NOMO-1 treated with dmso at 0.1 percent for 144 hours (cell line): ENCODE results near the gene PPL.
"Not testable (repeated sequence)": the region's sequence is repeated elsewhere in the genome, so short reads cannot be mapped to it uniquely, and the experiment has no call there.

Experiments used
- DNase-seq: peaks from one replicate; lab custom pipeline; 2025; ENCODE audit not compliant: unreplicated experiment; lab: John Stamatoyannopoulos, UW

The PPL gene

GRCh38 chr16:4935241-4935855, 1.6 kb downstream of the PPL start:
- no peak for DNase-seq

- no peak for DNase-seq
These were observed 2.4 kb downstream of the PPL start for GRCh38 chr16:4934591-4934990.

- no peak for DNase-seq
These were observed 3.0 kb downstream of the PPL start for GRCh38 chr16:4933871-4934395.

DNA sequence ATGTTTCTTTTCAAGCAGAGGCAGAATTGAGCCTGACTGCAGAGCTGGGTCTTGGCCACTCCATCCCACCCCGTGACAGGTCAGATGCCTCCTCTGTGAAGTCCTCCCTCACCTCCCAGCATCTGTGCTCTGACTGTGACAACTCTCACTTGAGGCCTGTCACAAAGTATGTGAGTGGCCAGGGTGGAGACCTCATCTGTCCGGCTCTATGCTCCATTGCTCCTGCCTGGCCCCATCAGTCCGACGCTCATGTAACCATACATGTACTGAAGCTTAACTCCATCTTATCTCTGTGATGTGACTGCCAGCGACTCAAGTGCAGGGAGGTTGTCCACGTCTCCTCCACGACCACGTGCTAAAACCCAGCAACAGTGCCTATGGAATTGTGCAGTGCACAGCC, 3.5 kb downstream of the PPL start:
- DNase-seq: no peak

DNA sequence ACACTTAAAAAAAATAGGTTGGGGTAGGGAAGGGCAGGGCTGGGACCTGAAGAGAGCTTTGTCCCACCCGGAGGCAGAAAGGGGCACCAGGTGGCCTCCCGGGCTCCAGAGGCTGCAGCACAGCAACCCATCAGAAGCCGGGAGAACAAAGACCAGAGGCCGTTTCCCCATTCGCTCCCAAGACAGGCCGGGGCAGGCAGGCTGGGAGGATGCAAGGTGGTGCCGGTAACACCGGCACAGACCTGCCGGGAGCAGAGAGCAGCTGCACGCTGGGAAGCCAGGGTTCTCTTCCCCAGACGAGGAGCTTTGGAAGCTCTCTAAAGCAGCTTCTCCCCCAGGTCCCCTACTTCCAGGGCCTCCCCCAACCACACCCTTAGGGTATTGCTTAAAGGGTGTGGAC, 5.6 kb downstream of the PPL start:
- no peak for DNase-seq

- DNase-seq: not testable (repeated sequence)
These were observed 7.3 kb downstream of the PPL start for GRCh38 chr16:4929619-4930018.

- DNase-seq: no peak
These were observed 8.7 kb downstream of the PPL start for GRCh38 chr16:4928227-4928626.

DNA sequence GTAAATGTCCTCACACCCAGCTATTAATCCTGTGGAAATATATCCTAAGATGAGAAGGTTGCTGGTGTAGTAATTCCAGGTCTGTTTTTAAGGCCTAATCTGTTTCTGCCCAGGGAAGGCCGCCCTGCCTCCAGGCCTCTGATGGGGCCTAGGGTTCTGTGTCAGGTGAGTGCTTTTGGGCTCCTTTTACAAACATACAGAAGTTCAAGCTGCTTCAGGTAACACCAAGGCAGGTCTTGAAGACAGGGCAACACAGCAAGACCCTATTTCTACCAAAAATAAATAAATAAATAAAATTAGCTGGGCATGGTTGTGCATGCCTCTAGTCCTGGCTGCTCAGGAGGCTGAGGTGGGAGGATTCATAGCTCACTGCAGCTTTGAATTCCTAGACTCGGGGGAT, 9.3 kb downstream of the PPL start:
- no peak for DNase-seq

GRCh38 chr16:4926928-4927327, 10.0 kb downstream of the PPL start:
- no peak for DNase-seq

DNA sequence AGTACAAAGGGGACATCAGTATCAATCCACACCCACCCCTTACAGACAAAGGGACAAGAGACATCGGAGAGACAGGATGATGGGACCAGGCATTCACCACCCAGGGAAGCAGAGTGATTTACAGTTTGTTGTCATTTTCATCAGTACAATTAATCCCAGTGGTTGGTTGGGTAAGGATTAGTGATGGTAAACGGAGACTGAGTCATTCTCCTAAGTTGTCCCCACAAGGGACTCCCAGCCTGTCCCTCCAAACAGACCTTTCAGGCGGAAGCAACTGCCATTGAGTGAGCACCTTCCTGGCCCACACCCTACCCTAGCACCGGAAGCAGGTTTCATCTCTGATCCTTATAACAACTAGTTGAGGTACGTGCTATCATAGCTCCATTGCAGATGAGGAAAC, 11.2 kb downstream of the PPL start:
- DNase-seq: no peak

- no peak for DNase-seq
These were observed 11.7 kb downstream of the PPL start for GRCh38 chr16:4925293-4925607.

DNA sequence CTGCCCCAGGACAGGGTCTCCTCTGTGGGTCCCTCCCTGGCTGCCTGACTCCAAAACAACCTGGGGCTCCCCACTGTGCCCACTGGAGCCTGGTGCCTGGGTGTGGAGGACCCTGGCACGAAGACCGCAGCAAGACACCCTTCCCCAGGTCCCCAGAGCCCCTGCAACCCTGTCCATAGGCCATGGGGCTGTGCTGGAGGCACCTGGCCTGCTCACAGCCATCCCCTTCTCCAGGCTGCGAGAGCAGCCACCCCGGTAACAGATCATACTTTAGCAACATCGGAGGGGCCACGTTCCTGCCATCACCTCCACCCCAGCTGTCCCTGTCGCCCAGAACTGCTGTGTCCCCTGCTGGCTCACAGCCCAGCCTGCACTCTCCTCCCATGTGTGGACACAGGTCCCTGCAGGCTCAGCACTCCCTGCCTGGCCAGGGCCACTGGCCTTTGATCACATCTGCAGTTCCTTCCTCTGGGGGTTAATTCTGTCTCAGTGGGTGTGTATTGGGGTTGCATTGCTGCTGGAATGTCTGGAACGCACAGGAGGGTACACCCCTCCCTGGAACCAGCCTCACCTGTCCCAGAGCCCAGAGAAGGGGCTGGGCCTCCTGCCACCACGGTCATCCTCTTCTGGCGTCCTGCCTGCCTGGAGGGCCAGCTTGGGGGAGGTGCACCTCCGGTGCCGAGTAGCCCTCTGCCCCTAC, 12.2 kb downstream of the PPL start:
- no peak for DNase-seq

GRCh38 chr16:4923853-4924252, 13.1 kb downstream of the PPL start:
- no peak for DNase-seq

- DNase-seq: no peak
These were observed 14.1 kb downstream of the PPL start for GRCh38 chr16:4922721-4923342.

GRCh38 chr16:4920826-4921225, 16.1 kb downstream of the PPL start:
- DNase-seq: no peak

- no peak for DNase-seq
These were observed 18.1 kb downstream of the PPL start for GRCh38 chr16:4918781-4919251.

- DNase-seq: no peak
These were observed 19.8 kb downstream of the PPL start for GRCh38 chr16:4917117-4917516.

DNA sequence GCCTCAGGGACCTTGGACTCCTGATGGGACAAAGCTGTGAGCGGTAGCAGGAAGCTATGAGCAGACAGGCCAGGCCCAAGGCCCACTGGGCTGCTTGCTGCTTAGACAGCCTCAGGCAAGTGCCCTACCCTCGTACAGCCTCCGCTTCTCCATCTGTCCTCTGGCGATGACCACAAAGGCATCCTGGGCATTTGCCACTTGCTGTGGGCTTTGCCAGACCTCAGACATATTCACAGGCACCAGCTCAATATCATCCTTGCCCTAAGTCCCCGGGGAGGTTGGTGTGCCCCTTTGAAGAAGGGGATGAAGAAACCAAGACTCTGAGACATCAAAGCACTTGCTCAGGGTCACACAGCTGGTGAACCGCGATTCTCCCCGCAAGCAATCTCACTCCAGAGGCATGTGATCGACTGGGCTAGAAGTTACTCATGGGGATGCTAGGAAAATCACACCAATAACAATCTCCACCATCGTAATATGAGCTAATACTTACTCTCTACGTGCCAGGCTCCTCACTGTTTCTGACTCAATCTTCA, 21.7 kb downstream of the PPL start:
- DNase-seq: no peak

- no peak for DNase-seq
These were observed 22.3 kb downstream of the PPL start for GRCh38 chr16:4914528-4915225.

DNA sequence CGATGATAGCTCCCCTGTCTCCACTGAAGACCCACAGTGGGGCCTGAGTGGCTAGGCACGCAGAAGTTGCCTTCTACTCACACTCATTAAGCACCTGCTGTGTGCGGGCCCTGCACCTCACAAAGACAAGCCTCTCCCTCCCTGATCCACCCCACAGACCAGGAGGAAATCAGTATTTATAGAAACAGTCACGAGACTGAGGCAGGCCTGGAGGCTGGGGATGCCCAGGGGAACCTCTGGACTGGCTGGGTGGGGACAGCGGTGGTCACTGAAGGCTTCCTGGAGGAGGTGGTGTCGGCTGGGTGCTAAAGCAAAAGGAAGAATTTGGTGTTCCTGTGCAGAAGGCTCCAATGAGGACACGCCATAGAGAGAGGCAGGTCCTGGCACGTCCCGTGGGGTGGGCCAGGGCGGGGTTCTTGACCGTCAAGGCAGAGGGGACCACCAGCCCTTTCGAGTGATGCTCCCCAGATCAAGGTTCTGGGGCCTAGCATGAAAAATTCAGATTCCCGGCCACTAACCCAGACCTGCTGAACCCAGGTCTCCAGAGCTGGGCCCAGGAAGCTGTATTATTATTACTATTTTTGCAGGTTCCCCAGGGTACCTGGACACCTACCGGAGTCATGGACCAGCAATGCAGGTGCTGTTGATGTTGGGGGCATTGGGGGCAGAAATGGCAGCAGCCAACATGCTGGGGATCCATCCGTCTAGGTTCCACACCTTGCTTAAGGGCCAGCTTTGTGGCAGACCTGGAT, 23.0 kb downstream of the PPL start:
- no peak for DNase-seq
